ENCODE measurements around the gene PCDHA10. TPM values are rescaled to one million over a fixed set of nuclear protein-coding genes. Genes with fewer than 3 reads are reported as not detected.
"Not testable (repeated sequence)": the region's sequence is repeated elsewhere in the genome, so short reads cannot be mapped to it uniquely, and the experiment has no call there.

PCDHA10 gene
- total and polyA plus RNA-seq, 10 donors: 0.02 to 1.4 (median 0.57) TPM; not detected in 1

- Histone ChIP-seq H3K9me3 (peaks cover 2 to 63% (median 35%) of the 10 kb centered on the region in 8 donors), H3K4me3 (peak within 1 kb of the TSS in 1 of 8 donors; percentile 31), H3K36me3 (no peaks in the 10 kb centered on the region), H3K4me1 (no peaks in the 10 kb centered on the region), H3K27me3 (replicated peaks in 1 of 7) (peaks cover 0 to 84% (median 4%) of the 10 kb centered on the region in 7 donors), H3K27ac (no peak within 1 kb of the TSS)
- no peak for DNase-seq
- WGBS, 5 donors: 9 to 24% (median 13%) methylated on average over 8 of the region's 8 CpGs
- intact Hi-C loops (cut with DNase I; ENCODE audit: low total_unique reads): no loop called here
- no peak for TF ChIP-seq CTCF (IDR thresholded peaks at IDR 0.05 in 8 of 11, conservative IDR thresholded peaks at IDR 0.05 in 3 of 11)
- no peak for TF ChIP-seq POLR2AphosphoS5 (IDR thresholded peaks at IDR 0.05)
- no peak for TF ChIP-seq POLR2A (IDR thresholded peaks at IDR 0.05)
These were observed 21.7 kb upstream of the PCDHA10 start, which contains the start of gene PCDHA7 for GRCh38 chr5:140833993-140834392. PCDHA7 (plus strand) TSS chr5:140834269; CDS start chr5:140834384, 115 bp downstream.

GRCh38 chr5:140834439-140835008, 21.2 kb upstream of the PCDHA10 start:
- Histone ChIP-seq H3K4me3 (peak overlapping the region in 1 of 8 donors; percentile 31), H3K27me3 (replicated peaks in 1 of 7) (peaks cover 0 to 84% (median 4%) of the 10 kb centered on the region in 7 donors), H3K9me3 (peaks cover 2 to 62% (median 30%) of the 10 kb centered on the region in 8 donors)
- WGBS, 5 donors: 19 to 47% (median 30%) methylated on average over 23 to 29 of the region's 38 CpGs
- intact Hi-C loops (cut with DNase I; ENCODE audit: low total_unique reads); DNase-seq; H3K4me1 ChIP-seq; H3K36me3 ChIP-seq; H3K27ac ChIP-seq: not testable (repeated sequence)

- 42 to 57% (median 50%) methylated on average over 92 to 103 of the region's 103 CpGs for WGBS, 5 donors
- Histone ChIP-seq H3K4me1 (no peaks in the 10 kb centered on the region), H3K4me3 (no peak overlapping the region), H3K27me3 (replicated peaks in 1 of 7) (peaks cover 0 to 86% (median 4%) of the 10 kb centered on the region in 7 donors), H3K36me3 (no peaks in the 10 kb centered on the region), H3K9me3 (peaks cover 0 to 55% (median 27%) of the 10 kb centered on the region in 8 donors), H3K27ac (no peak overlapping the region)
- TF ChIP-seq CTCF (IDR thresholded peaks at IDR 0.05 in 8 of 11, conservative IDR thresholded peaks at IDR 0.05 in 3 of 11) (no peak), POLR2A (IDR thresholded peaks at IDR 0.05) (no peak), POLR2AphosphoS5 (IDR thresholded peaks at IDR 0.05) (no peak)
- intact Hi-C loops (cut with DNase I; ENCODE audit: low total_unique reads): no loop called here
- no peak for DNase-seq
These were observed 19.8 kb upstream of the PCDHA10 start for GRCh38 chr5:140835622-140836510.

- Histone ChIP-seq H3K36me3 (no peaks in the 10 kb centered on the region), H3K4me1 (no peaks in the 10 kb centered on the region), H3K27me3 (replicated peaks in 1 of 7) (peaks cover 0 to 85% (median 4%) of the 10 kb centered on the region in 7 donors), H3K27ac (no peak within 1 kb of the TSS), H3K4me3 (no peak within 1 kb of the TSS), H3K9me3 (peaks cover 0 to 52% (median 33%) of the 10 kb centered on the region in 8 donors)
- intact Hi-C loops (cut with DNase I; ENCODE audit: low total_unique reads): no loop called here
- no peak for DNase-seq
- 17 to 42% (median 30%) methylated on average over 33 to 47 of the region's 47 CpGs for WGBS, 5 donors
- no peak for TF ChIP-seq POLR2A (IDR thresholded peaks at IDR 0.05)
- TF ChIP-seq CTCF (IDR thresholded peaks at IDR 0.05 in 8 of 11, conservative IDR thresholded peaks at IDR 0.05 in 3 of 11): no peak
- TF ChIP-seq POLR2AphosphoS5 (IDR thresholded peaks at IDR 0.05): no peak
These were observed 14.4 kb upstream of the PCDHA10 start, which contains the start of gene PCDHA8 for GRCh38 chr5:140840978-140841962. PCDHA8 (plus strand) TSS chr5:140841187; CDS start chr5:140841322, 135 bp downstream.
